Smooth muscle cell (in vitro differentiated cells): Measurements from ENCODE around the gene ATG2A. TPM values are rescaled to one million over a fixed set of nuclear protein-coding genes. Genes with fewer than 3 reads are reported as not detected.

ENCODE experiments used
- DNase-seq: peaks from one replicate; lab custom pipeline; 2025; ENCODE audit not compliant: unreplicated experiment; lab: John Stamatoyannopoulos, UW
- H2AFZ ChIP-seq: fragments of 200-600 bp; sonication (generic); 2 replicates; pipeline ENCODE4 v1.6.0; 2016; ENCODE audit warnings: antibody characterized with exemption, low read depth, mild to moderate bottlenecking
- H3F3A ChIP-seq: fragments of 200-600 bp; sonication (generic); 2 replicates; pipeline ENCODE4 v1.6.0; 2017; ENCODE audit warnings: antibody characterized with exemption, low read depth
- H3K27ac ChIP-seq: fragments of 200-600 bp; sonication (generic); 2 replicates; pipeline ENCODE4 v1.5.1; 2016; ENCODE audit warnings: low read depth, mild to moderate bottlenecking
- H3K27me3 ChIP-seq: fragments of 200-600 bp; sonication (generic); 2 replicates; pipeline ENCODE4 v1.6.1; 2016; ENCODE audit warnings: low read depth, mild to moderate bottlenecking
- H3K36me3 ChIP-seq: fragments of 200-600 bp; sonication (generic); 2 replicates; pipeline ENCODE4 v1.5.1; 2016; ENCODE audit warnings: low read depth
- H3K4me1 ChIP-seq: fragments of 200-600 bp; sonication (generic); 2 replicates; pipeline ENCODE4 v1.5.1; 2016; ENCODE audit warnings: low read depth
- H3K4me2 ChIP-seq: fragments of 200-600 bp; sonication (generic); 2 replicates; pipeline ENCODE4 v1.6.0; 2016; ENCODE audit warnings: mild to moderate bottlenecking
- H3K4me3 ChIP-seq: fragments of 200-600 bp; sonication (generic); 2 replicates; pipeline ENCODE4 v1.5.1; 2016; ENCODE audit warnings: mild to moderate bottlenecking
- H3K79me2 ChIP-seq: fragments of 200-600 bp; sonication (generic); 2 replicates; pipeline ENCODE4 v1.6.0; 2016; ENCODE audit warnings: low read depth, mild to moderate bottlenecking
- H3K9ac ChIP-seq: fragments of 200-600 bp; sonication (generic); 2 replicates; pipeline ENCODE4 v1.6.0; 2016; ENCODE audit warnings: low read depth
- H3K9me3 ChIP-seq: fragments of 200-600 bp; sonication (generic); replicated peaks from 2 replicates; pipeline ENCODE4 v1.5.1; 2016; ENCODE audit warnings: low read depth
- H4K20me1 ChIP-seq: fragments of 200-600 bp; sonication (generic); 2 replicates; pipeline ENCODE4 v1.6.0; 2016; ENCODE audit warnings: low read depth
- CTCF ChIP-seq: fragments of 200-600 bp; sonication (generic); IDR thresholded peaks from 2 replicates; pipeline ENCODE4 v1.5.1; 2017; ENCODE audit warnings: borderline replicate concordance, mild to moderate bottlenecking, antibody characterized with exemption; ENCODE audit not compliant: insufficient read depth, poor library complexity, severe bottlenecking
- WGBS: methylation state at CpG from one replicate; pipeline ENCODE4 v1.1.7; 2016; ENCODE audit warnings: low lambda C conversion rate; 5-methylcytosine and 5-hydroxymethylcytosine counted together
- polyA plus RNA-seq: library from polyadenylated mRNA; unstranded; fragments of >200 nt; fragmentation: Nextera tagmentation; extraction: Ambion mirVana; gene quantifications from 2 replicates; pipeline ENCODE4 v1.2.1, GENCODE V29; 2016
- total RNA-seq: library from RNA; depleted of rRNA; stranded (reverse); fragments of >200 nt; gene quantifications from 2 replicates; pipeline ENCODE4 v1.2.3, GENCODE V29; 2014

Gene ATG2A
- total and polyA plus RNA-seq, 2 experiments from 2014 or later, result 4.9 to 6.2 TPM

GRCh38 chr11:64936539-64936938 lies 19.5 kb upstream of the ATG2A start:
- no peak for DNase-seq
- H3K79me2 ChIP-seq, result no peaks in the 10 kb centered on the region
- H3K4me2 ChIP-seq, result no peak overlapping the region
- H3K27me3 ChIP-seq, result peaks cover 6% of the 10 kb centered on the region
- H3K9ac ChIP-seq, result no peak overlapping the region
- no peaks in the 10 kb centered on the region for H4K20me1 ChIP-seq
- 64% methylated on average over 4 of the region's 4 CpGs for WGBS
- H3F3A ChIP-seq, result no peaks in the 10 kb centered on the region
- H3K36me3 ChIP-seq, result peaks cover 7% of the 10 kb centered on the region
- H3K27ac ChIP-seq, result no peak overlapping the region
- H3K4me3 ChIP-seq, result no peak overlapping the region
- H3K9me3 ChIP-seq, result no peaks in the 10 kb centered on the region
- TF ChIP-seq CTCF, result no peak
- H2AFZ ChIP-seq, result no peak overlapping the region
- peaks cover 11% of the 10 kb centered on the region for H3K4me1 ChIP-seq

- H4K20me1 ChIP-seq, result no peaks in the 10 kb centered on the region
- H3K9ac ChIP-seq, result no peak within 1 kb of the TSS
- 43% methylated on average over 14 of the region's 14 CpGs for WGBS
- TF ChIP-seq CTCF, result no peak
- no peaks in the 10 kb centered on the region for H3K9me3 ChIP-seq
- H3K4me2 ChIP-seq, result no peak within 1 kb of the TSS
- H3K36me3 ChIP-seq, result peaks cover 7% of the 10 kb centered on the region
- no peak for DNase-seq
- H3K4me1 ChIP-seq, result peaks cover 11% of the 10 kb centered on the region
- H2AFZ ChIP-seq, result no peak within 1 kb of the TSS
- H3K27me3 ChIP-seq, result peaks cover 6% of the 10 kb centered on the region
- no peaks in the 10 kb centered on the region for H3K79me2 ChIP-seq
- H3K4me3 ChIP-seq, result no peak within 1 kb of the TSS
- no peaks in the 10 kb centered on the region for H3F3A ChIP-seq
- no peak within 1 kb of the TSS for H3K27ac ChIP-seq
Measured at GRCh38 chr11:64935359-64936081, 18.5 kb upstream of the ATG2A start, which contains the start of gene GPHA2. Gene GPHA2 (minus strand): TSS chr11:64935893. CDS start chr11:64935460, 433 bp downstream.

- H3K9ac ChIP-seq, result no peak overlapping the region
Measured at GRCh38 chr11:64934682-64935358, 17.8 kb upstream of the ATG2A start.

More at GRCh38 chr11:64934682-64935358, 17.8 kb upstream of the ATG2A start:
- Histone ChIP-seq H2AFZ (no peak overlapping the region), H4K20me1 (no peaks in the 10 kb centered on the region), H3K9me3 (no peaks in the 10 kb centered on the region), H3F3A (no peaks in the 10 kb centered on the region), H3K4me3 (no peak overlapping the region), H3K4me1 (peaks cover 11% of the 10 kb centered on the region), H3K36me3 (peaks cover 7% of the 10 kb centered on the region), H3K4me2 (no peak overlapping the region), H3K79me2 (no peaks in the 10 kb centered on the region), H3K27me3 (peaks cover 6% of the 10 kb centered on the region), H3K27ac (no peak overlapping the region)
- TF ChIP-seq CTCF, result no peak
- no peak for DNase-seq
- 90% methylated on average over 27 of the region's 27 CpGs for WGBS
